MV-4-11 (cell line): ENCODE data around the gene KANK2.
A peak's percentile ranks its signal among the peaks of the same experiment; 100 is the strongest.
"Not testable (repeated sequence)": the region's sequence is repeated elsewhere in the genome, so short reads cannot be mapped to it uniquely, and the experiment has no call there.

Experiments used
- DNase-seq: peaks from one replicate; lab custom pipeline; 2025; lab: John Stamatoyannopoulos, UW

Gene KANK2

GRCh38 chr19:11196406-11197287, 698 bp downstream of the KANK2 start:
- no peak for DNase-seq

GRCh38 chr19:11195681-11196080, 1.7 kb downstream of the KANK2 start:
- no peak for DNase-seq

GRCh38 chr19:11194656-11195558, 2.4 kb downstream of the KANK2 start:
- DNase-seq = peak; percentile 44

GRCh38 chr19:11194173-11194572, 3.2 kb downstream of the KANK2 start:
- no peak for DNase-seq

- DNase-seq = no peak
Measured at GRCh38 chr19:11192957-11193939, 4.1 kb downstream of the KANK2 start.

GRCh38 chr19:11191934-11192333, 5.4 kb downstream of the KANK2 start:
- DNase-seq = no peak

GRCh38 chr19:11191273-11191755, 6.0 kb downstream of the KANK2 start:
- DNase-seq = peak; percentile 74

- no peak for DNase-seq
Measured at GRCh38 chr19:11190501-11190900, 6.8 kb downstream of the KANK2 start.

- no peak for DNase-seq
Measured at GRCh38 chr19:11187441-11187840, 9.9 kb downstream of the KANK2 start.

GRCh38 chr19:11182994-11183393, 14.4 kb downstream of the KANK2 start:
- DNase-seq = no peak

- DNase-seq = peak; percentile 52
Measured at GRCh38 chr19:11181488-11181887, 15.9 kb downstream of the KANK2 start.

- DNase-seq = not testable (repeated sequence)
Measured at GRCh38 chr19:11180975-11181374, 16.4 kb downstream of the KANK2 start.

- DNase-seq = no peak
Measured at GRCh38 chr19:11180346-11180745, 17.0 kb downstream of the KANK2 start.

GRCh38 chr19:11179716-11180297, 17.5 kb downstream of the KANK2 start:
- no peak for DNase-seq

- DNase-seq = not testable (repeated sequence)
Measured at GRCh38 chr19:11179145-11179465, 18.2 kb downstream of the KANK2 start.

- DNase-seq = no peak
Measured at GRCh38 chr19:11177592-11177991, 19.8 kb downstream of the KANK2 start.

GRCh38 chr19:11176466-11177193, 20.7 kb downstream of the KANK2 start:
- DNase-seq = no peak

GRCh38 chr19:11175920-11176319, 21.4 kb downstream of the KANK2 start:
- no peak for DNase-seq

GRCh38 chr19:11174336-11174735, 23.0 kb downstream of the KANK2 start:
- DNase-seq = no peak

GRCh38 chr19:11173516-11174155, 23.7 kb downstream of the KANK2 start:
- no peak for DNase-seq
